NCI-H2029 (cell line): ENCODE data around the gene NR2C1.
"Not testable (repeated sequence)": the region's sequence is repeated elsewhere in the genome, so short reads cannot be mapped to it uniquely, and the experiment has no call there.

Experiments used
- DNase-seq: peaks from one replicate; lab custom pipeline; 2025; lab: John Stamatoyannopoulos, UW

NR2C1 gene

GRCh38 chr12:95072900-95073697, at the start of gene NR2C1:
TSS of gene NR2C1 (minus strand) at chr12:95073618. CDS start at chr12:95067384, 6,234 bp downstream.
- peak; percentile 92 for DNase-seq

DNA sequence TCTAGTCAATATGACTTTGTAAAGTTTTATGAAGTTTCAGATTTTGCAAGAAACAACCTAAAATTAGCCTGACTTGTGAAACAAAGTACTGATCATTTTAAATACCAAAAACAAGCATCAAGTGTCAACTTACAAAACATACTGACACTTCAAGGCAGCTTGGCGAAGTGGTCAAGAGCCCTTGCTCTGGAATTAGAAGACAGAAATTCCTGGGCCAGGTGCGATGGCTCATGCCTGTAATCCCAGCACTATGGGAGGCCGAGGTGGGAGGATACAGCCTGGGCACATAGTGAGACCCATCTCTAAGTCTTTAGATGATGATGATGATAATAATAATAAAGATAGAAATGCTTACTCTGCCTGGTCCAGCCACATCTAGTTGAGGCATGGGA, 45.4 kb upstream of the NR2C1 start:
- DNase-seq: no peak

DNA sequence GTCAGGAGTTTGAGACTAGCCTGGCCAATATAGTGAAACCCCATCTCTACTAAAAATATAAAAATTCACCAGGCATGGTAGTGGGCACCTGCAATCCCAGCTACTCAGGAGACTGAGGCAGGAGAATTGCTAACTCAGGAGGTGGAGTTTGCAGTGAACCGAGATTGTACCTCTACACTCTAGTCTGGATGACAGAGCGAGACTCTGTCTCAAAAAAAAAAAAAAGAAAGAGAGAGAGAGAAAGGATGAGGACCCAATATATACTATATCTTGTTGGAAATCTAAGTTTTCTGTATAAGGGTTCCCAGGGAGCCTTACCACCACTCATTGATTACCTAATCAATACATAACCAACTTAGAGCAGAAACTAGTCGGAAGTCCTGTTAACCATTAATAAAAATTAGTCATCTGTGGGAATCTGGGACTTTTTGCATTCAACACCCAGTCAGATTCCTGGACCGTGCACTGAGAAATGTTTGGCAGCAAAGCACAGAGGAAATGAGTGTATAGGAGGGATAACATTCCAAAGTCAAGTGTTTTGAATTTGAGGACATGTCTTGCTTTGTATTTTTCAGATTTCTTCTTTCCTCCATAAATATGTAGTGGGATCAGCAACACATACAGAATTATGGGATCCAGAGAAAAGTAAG, 44.8 kb upstream of the NR2C1 start:
- DNase-seq: no peak

- peak; percentile 73 for DNase-seq
Observed at GRCh38 chr12:95117178-95117599, 43.8 kb upstream of the NR2C1 start.

- no peak for DNase-seq
Observed at GRCh38 chr12:95116773-95117172, 43.4 kb upstream of the NR2C1 start.

DNA sequence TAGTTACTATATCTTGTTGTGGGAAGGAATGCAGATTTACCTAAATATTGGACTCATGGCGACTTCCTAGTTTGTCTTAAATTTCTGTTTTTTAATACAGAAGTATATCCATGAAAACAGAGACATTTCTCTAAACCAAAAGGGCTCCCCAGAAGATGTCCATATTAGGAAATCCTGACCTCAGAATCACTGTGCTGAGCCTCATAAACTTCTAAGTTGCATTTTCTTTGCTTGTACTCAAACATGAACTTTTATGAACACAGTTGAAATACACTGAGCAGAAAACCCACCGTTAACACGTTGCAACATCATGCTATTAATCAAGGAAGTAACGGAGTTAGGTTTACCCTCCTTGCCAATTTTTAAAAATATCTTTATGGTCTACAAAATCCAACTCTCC, 42.9 kb upstream of the NR2C1 start:
- no peak for DNase-seq

DNA sequence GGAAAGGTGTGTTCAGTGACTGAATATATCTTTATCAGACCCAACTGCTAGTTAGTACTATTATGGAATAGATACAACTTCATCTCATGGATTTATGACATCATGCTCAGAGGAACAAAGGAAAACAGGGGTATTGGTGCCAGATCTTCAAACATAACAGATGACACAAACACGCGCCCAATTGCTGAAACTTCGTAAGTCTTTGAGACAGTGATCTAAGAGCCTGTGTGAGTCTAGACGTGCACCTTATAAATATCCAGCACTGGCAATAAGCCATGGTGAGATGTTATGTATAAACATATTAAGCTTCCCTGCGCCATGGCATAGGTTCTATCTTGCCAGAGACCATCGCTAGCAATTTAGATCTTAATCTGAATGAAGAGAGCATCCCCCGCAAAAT, 42.2 kb upstream of the NR2C1 start:
- DNase-seq: no peak

DNA sequence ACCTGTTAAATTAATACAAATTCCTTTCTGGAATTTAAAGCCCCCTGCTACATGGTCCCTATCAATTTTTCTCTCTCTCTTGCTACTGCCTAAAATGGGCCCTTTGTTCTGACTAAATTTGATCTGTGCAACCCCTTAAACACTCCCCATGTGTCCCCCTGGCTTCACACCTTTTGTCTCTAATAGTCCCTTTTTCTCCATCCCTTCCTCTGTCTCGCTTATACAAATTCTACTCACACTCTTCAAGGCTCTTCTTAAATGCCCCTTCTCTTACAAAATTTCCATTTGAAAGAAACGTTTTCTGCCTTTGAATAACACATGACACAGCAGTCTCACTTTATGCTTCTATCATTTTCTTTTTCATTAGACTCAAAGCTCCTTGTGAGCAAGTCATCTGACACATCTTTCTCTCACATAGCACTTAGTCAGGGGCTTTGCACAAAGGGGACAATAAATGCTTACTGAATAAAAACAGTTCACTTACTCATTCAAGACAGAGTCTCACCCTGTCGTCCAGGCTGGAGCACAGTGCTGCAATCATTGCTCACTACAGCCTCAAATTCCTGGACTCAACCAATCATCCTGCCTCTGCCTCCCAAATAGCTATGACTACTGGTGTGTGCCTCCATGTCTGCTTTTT, 41.5 kb upstream of the NR2C1 start:
- DNase-seq: no peak

- no peak for DNase-seq
Observed at GRCh38 chr12:95107362-95107761, 33.9 kb upstream of the NR2C1 start.

GRCh38 chr12:95105540-95105939, 32.1 kb upstream of the NR2C1 start:
- no peak for DNase-seq

DNA sequence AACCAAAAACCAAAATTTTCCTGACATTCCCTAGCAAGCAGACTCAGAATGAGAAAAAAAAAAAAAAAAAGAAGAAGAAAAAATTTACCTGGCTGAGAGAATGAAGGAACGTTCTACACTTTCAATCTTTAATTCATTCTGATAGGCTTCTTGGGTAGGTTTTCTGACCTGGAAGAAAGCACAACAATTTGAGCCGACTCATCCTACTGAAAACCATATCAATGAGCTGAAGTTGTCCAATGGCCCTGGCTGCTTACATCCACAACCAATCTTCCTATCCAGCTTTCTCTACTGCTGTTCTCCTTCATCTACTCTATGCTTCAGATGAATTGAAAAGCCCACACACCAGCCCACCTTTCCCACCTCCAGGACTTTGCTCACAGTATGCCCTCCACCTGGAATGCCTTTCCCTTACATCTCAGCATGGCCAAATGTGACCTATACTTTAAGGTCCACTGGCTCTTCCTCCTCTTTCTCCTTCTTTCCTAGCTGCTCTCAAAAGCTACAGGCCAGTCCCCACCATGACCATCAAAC, 31.6 kb upstream of the NR2C1 start:
- no peak for DNase-seq

- DNase-seq: peak; percentile 94
Observed at GRCh38 chr12:95102916-95103671, 29.7 kb upstream of the NR2C1 start.

DNA sequence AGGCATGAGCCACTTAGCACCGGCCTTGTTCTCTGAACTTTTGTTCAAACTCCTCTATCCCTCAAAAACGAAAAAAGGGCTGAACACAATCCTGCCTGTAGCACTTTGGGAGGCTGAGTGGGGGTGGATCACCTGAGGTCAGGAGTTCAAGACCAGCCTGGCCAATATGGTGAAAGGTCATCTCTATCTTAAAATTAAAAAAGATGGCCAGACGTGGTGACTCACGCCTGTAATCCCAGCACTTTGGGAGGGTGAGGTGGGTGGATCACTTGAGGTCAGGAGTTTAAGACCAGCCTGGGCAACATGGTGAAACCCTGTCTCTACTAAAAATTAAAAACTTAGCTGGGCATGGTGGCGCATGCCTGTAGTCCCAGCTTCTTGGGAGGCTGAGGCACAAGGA, 28.5 kb upstream of the NR2C1 start:
- not testable (repeated sequence) for DNase-seq

DNA sequence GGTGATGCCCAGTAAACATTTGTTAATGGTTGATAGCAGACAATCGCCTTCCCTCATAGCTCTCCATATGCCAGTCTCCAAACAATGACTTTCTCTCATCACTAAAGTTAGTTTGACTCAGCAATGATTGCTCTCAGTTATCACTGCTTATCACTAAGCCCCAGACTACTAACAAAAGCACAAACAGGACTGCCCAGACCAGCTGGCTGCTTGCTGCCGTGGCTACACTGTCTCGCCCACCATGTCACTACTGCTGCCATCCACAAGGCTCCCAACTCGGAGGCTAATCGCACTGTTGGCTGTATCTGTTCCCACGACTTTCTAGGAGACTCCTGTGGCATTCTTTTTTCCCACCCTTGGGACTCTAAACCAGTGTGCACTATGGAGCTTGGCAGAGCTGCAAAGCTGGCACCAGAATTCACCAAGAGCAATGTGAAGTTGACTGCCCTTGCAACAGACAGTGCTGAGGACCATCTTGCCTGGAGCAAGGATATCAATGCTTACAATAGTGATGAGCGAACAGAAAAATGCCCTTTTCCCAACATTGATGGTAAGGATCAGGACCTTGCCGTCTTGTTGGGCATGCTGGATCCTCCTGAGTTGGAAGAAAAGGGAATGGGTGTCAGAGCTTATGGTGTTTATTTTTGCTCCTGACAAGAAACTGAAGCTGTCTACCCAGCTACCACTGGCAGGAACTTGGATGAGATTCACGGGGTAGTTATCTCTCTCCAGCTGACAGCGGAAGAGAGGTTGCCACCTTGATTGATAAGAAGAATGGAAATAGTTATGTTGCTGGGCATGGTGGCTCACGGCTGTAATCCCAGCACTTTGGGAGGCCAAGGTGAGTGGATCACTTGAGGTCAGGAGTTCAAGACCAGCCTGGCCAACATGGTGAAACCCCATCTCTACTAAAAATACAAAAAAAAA, 27.1 kb upstream of the NR2C1 start:
- no peak for DNase-seq

- DNase-seq: no peak
Observed at GRCh38 chr12:95099270-95099790, 25.9 kb upstream of the NR2C1 start.

DNA sequence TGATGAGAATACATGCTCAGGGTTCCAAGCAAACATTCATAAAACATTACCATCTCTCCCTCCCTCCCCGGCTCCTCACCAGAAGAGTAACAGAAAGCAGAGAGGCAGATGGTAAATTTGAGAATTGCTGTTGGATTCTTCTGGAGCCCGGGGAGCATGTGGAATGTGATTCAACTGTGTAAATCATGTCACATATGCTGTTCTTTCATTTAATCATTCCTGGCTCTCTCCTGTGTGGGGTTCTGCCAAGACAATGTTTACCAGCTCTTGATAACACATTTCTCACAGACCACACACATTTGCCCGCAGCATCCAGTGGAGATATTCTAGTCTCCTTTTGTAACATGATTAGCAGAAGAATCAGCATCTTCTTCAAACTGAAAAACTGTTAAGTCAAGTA, 23.4 kb upstream of the NR2C1 start:
- peak; percentile 60 for DNase-seq

DNA sequence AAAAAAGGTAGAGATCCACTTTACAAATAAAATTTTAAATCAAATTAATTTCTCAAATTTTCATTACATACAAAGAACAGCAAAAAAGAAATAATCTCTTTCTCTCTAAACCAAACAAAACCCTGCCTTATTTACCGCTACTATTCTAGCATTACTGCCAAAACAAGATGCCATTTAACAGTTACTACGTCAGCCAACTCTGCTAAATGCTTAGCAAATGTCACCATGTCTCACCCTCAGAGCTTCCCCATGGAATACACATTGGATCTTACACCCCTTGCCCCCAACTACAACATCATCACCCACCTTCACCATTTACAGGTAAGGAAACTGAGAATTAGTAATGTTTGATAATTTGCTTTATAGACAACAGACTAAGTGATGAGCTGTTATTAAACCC, 23.0 kb upstream of the NR2C1 start:
- DNase-seq: no peak

- DNase-seq: not testable (repeated sequence)
Observed at GRCh38 chr12:95095866-95096265, 22.4 kb upstream of the NR2C1 start.

- no peak for DNase-seq
Observed at GRCh38 chr12:95089462-95089861, 16.0 kb upstream of the NR2C1 start.

DNA sequence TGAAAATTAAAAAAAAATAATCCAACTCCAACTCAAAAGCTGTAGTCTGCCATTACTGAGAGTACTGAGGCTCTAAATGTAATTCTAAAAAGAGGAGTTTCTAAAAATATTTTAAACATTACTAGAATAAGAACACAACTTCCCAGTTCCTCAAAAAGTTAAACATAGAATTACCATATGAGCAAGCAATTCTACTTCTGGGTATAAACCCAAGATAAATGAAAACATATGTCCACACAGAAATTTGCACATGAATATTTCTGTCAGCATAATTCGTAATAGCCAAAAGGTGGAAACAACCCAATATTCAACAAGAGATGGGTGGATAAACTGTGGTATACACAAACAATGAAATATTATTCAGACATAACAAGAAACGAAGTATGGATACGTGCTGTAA, 15.0 kb upstream of the NR2C1 start:
- DNase-seq: no peak

DNA sequence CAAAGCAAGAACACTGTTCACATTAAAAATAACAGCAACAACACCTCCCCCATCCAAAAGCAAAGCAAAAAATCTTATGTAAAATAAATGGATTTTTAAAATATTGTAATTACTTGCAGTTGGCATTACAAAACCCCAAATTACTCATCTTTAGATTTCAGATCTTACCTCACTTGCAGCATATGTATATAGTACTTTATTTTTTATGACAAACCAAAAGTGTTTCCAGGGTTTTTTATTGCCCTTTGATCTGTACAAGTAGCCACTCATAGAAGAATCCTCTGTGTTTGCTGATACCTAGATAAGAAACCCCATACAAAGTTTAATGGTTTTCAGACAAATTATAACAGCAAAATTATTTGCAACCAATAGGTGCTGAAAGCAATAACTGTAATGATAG, 12.2 kb upstream of the NR2C1 start:
- no peak for DNase-seq
